Testis (tissue), 3 donors: ENCODE data around the gene PIGN. TPM values are rescaled to one million over a fixed set of nuclear protein-coding genes. Genes with fewer than 3 reads are reported as not detected.

Experiments used
- DNase-seq: peaks from one replicate; pipeline ENCODE4 v3.0.0-alpha.2; 2019
- H3K27ac ChIP-seq, 2 donors: fragments of 200-600 bp; sonication (generic); one replicate each; pipeline ENCODE4 v1.5.1; 2019
- H3K27me3 ChIP-seq: fragments of 200-600 bp; sonication (generic); one replicate; pipeline ENCODE4 v1.5.1; 2019
- H3K36me3 ChIP-seq: fragments of 200-600 bp; sonication (generic); one replicate; pipeline ENCODE4 v1.5.1; 2017; ENCODE audit warnings: low read depth; ENCODE audit errors: missing control alignments
- H3K4me1 ChIP-seq: fragments of 200-600 bp; sonication (generic); one replicate; pipeline ENCODE4 v1.5.1; 2019
- H3K4me3 ChIP-seq, 2 donors: fragments of 200-600 bp; sonication (generic); one replicate each; pipeline ENCODE4 v1.5.1; 2017 to 2019
- H3K9me3 ChIP-seq: fragments of 200-600 bp; sonication (generic); one replicate; pipeline ENCODE4 v1.5.1; 2017
- POLR2A ChIP-seq: fragments of 450-650 bp; IDR thresholded peaks from one replicate; pipeline ENCODE4 v1.6.1; 2017; ENCODE audit warnings: antibody characterized with exemption, mild to moderate bottlenecking, moderate library complexity
- WGBS, 2 donors: methylation state at CpG; one replicate each; pipeline ENCODE4 v1.1.5; 2018; 5-methylcytosine and 5-hydroxymethylcytosine counted together
- intact Hi-C: fragments of 100-400 bp; cut with DNase I; formaldehyde crosslinking; loops from one replicate; pipeline ENCODE4 v1.15.1; 2023; ENCODE audit warnings: low total_unique reads
- polyA plus RNA-seq: library from polyadenylated mRNA; stranded (reverse); fragments of 350-450 nt; fragmentation: Illumina TruSeq; extraction: RNeasy Lipid Tissue Mini Kit (QIAGEN cat#74804); gene quantifications from one replicate; pipeline ENCODE4 v1.2.3, GENCODE V29; 2014; ENCODE audit warnings: low read depth, low replicate concordance; ENCODE audit not compliant: insufficient read depth
- total RNA-seq, 2 donors: library from RNA; depleted of rRNA; stranded (reverse); fragments of >200 nt; gene quantifications; one replicate each; pipeline ENCODE4 v1.2.3, GENCODE V29; 2016
- TF ChIP-seq, protein P1 (sequence below), 3 experiments: fragments of 450-650 bp in 2 of 3; fragments of 200-600 bp in 1 of 3; sonication (generic) in 1 of 3; IDR thresholded peaks; one replicate each; pipeline ENCODE4 v1.5.1; 2016 to 2019; ENCODE audit warnings: antibody characterized with exemption in 3 of 3, mild to moderate bottlenecking in 2 of 3, moderate library complexity in 1 of 3

The PIGN gene
- total and polyA plus RNA-seq, 3 donors from 2014 or later = 28.2 to 30.6 (median 30.6) TPM

DNA sequence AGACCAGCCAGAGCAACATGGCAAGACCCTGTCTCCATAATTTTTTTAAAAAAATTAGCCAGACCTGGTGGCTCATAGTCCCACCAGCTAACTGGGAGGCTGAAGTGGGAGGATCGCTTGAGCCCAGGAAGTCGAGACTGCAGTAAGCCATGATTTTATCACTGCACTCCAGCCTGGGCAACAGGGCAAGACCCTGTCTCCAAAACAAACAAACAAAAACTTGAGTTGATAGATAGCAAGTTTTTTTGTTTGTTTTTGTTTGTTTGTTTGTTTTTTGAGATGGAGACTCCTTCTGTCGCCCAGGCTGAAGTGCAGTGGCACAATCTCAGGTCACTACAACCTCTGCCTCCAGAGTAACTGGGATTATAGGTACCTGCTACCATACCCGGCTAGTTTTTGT lies 19.0 kb upstream of the PIGN start:
- DNase-seq = no peak
- H3K36me3 ChIP-seq = no peaks in the 10 kb centered on the region
- no peak for TF ChIP-seq POLR2A
- TF ChIP-seq, protein P1, sequence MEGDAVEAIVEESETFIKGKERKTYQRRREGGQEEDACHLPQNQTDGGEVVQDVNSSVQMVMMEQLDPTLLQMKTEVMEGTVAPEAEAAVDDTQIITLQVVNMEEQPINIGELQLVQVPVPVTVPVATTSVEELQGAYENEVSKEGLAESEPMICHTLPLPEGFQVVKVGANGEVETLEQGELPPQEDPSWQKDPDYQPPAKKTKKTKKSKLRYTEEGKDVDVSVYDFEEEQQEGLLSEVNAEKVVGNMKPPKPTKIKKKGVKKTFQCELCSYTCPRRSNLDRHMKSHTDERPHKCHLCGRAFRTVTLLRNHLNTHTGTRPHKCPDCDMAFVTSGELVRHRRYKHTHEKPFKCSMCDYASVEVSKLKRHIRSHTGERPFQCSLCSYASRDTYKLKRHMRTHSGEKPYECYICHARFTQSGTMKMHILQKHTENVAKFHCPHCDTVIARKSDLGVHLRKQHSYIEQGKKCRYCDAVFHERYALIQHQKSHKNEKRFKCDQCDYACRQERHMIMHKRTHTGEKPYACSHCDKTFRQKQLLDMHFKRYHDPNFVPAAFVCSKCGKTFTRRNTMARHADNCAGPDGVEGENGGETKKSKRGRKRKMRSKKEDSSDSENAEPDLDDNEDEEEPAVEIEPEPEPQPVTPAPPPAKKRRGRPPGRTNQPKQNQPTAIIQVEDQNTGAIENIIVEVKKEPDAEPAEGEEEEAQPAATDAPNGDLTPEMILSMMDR (IDR thresholded peaks at IDR 0.05) = no peak
- H3K27me3 ChIP-seq = no peaks in the 10 kb centered on the region
- H3K9me3 ChIP-seq = no peaks in the 10 kb centered on the region
- H3K4me3 ChIP-seq = no peak overlapping the region
- WGBS, 2 donors = 89 to 96% methylated on average over 4 of the region's 4 CpGs
- intact Hi-C loops = no loop called here
- H3K4me1 ChIP-seq = no peaks in the 10 kb centered on the region
- no peak overlapping the region for H3K27ac ChIP-seq

DNA sequence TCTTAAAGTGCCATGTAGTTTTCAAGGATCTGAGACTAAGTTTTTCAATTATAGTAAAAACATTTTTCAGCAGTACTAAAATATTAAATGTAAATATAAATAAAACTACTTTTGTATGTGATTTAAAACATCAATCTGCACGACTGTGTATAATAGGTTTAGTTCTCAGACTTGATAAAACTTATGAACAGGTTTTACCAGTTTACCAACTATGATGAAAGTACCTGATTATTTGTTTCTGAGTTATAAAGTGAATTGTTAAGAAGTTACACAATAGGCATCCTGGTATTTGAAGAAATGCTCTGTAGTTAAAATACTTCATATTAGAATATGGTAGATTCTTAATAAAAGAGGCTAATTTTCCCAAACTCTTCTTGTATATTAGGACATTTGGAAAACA lies 15.0 kb upstream of the PIGN start:
- no peaks in the 10 kb centered on the region for H3K9me3 ChIP-seq
- intact Hi-C loops = no loop called here
- H3K27me3 ChIP-seq = no peaks in the 10 kb centered on the region
- no peaks in the 10 kb centered on the region for H3K36me3 ChIP-seq
- WGBS, 2 donors = 86 to 92% methylated on average over 1 of the region's 1 CpG
- no peak for DNase-seq
- no peaks in the 10 kb centered on the region for H3K4me1 ChIP-seq
- H3K4me3 ChIP-seq = no peak overlapping the region
- no peak overlapping the region for H3K27ac ChIP-seq
- TF ChIP-seq, protein P1 (IDR thresholded peaks at IDR 0.05) = no peak
- no peak for TF ChIP-seq POLR2A

DNA sequence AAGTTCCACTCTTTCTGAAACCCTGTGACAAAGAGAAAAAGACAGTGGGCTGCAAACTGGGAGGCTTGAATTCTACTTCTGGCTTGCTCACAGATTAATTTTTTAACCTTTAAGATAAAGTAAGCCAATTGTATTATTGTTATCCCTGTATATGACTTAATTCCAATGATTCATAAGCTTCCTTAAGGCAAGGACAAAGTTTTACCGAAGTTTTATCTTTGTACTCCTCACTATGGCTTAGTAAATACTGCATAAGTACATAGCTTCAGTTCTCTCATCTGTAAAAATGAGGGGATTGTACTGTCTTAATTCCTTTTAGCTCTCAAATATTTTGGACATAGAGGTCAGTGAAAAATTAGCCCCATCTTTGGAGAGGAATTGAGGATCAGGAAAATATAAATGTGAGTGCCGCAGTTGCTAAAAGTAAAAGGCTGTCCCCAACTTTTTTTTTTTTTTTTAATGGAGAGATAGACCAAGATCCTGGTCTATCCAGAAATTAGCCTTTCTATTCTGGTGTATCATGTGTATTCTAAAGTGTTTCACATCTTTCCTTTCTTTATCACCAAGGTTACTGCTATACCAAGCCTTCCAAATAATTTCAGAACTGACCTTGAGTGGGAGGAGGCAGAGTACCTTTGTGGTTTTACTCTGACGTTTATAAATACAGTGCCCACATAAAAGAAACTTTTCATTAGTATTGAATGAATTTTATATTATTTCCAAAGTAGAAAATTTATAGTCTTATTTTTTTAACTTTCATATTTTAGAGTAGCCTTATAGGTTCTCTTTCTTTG lies 13.5 kb upstream of the PIGN start:
- intact Hi-C loops = no loop called here
- H3K27ac ChIP-seq = no peak overlapping the region

DNA sequence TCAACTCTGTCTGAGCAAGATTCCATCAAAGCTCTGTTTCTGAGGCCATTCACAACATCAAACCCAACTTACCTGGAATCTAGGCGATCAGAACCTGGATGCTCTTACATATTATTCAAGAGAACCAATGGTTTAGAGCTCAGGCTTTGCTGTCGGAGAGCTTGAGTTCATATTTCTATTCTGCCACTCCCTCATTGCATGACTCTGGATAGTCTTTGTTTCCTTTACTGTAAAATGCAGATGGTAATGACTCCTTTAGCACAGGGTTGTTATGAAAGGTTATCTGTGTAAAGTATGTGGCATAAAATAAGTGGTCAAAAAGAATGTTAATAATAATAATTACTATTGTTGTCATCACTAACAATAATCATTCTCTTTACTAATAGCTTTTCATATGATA lies 12.8 kb upstream of the PIGN start:
- Histone ChIP-seq H3K4me1 (no peaks in the 10 kb centered on the region), H3K36me3 (no peaks in the 10 kb centered on the region), H3K9me3 (no peaks in the 10 kb centered on the region), H3K4me3 (no peak overlapping the region), H3K27ac (no peak overlapping the region), H3K27me3 (no peaks in the 10 kb centered on the region)
- intact Hi-C loops = no loop called here
- WGBS, 2 donors = 81 to 89% methylated on average over 2 of the region's 2 CpGs
- no peak for DNase-seq
- TF ChIP-seq POLR2A = no peak
- TF ChIP-seq, protein P1 (IDR thresholded peaks at IDR 0.05) = no peak

More for the DNA sequence above, 13.5 kb upstream of the PIGN start:
- Histone ChIP-seq H3K36me3 (no peaks in the 10 kb centered on the region), H3K4me1 (no peaks in the 10 kb centered on the region), H3K9me3 (no peaks in the 10 kb centered on the region), H3K27me3 (no peaks in the 10 kb centered on the region), H3K4me3 (no peak overlapping the region)
- DNase-seq = no peak
- TF ChIP-seq, protein P1 (IDR thresholded peaks at IDR 0.05) = no peak
- TF ChIP-seq POLR2A = no peak
- WGBS, 2 donors = 38 to 54% methylated on average over 3 of the region's 3 CpGs

DNA sequence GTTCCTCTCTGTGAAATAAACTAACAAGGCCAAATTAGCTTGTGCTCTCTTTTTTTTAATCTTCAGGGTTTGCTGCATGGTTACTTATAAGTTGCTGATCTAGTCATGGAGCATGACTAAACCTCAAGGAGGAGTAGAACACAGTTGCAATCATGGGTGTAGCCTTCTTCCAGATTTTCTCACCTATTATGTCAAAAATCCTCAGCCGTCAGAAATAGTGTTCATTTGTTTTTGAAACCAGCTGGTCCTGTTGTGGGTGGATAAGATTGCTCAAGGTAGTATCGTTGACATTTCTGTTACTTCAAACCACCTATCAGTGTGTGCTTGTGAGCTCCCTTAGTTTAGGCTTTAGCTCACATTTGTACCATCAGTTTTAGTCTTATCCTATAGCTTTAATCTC lies 11.4 kb upstream of the PIGN start:
- 75 to 82% methylated on average over 2 of the region's 2 CpGs for WGBS, 2 donors
- no peaks in the 10 kb centered on the region for H3K36me3 ChIP-seq
- no peak overlapping the region for H3K27ac ChIP-seq
- intact Hi-C loops = no loop called here
- H3K4me1 ChIP-seq = no peaks in the 10 kb centered on the region
- no peak overlapping the region for H3K4me3 ChIP-seq
- no peak for DNase-seq
- H3K9me3 ChIP-seq = no peaks in the 10 kb centered on the region
- H3K27me3 ChIP-seq = no peaks in the 10 kb centered on the region
- TF ChIP-seq, protein P1 (IDR thresholded peaks at IDR 0.05) = no peak
- no peak for TF ChIP-seq POLR2A
